ENCODE measurements around the gene CTRB1.
"Not testable (repeated sequence)": the region's sequence is repeated elsewhere in the genome, so short reads cannot be mapped to it uniquely, and the experiment has no call there.

The CTRB1 gene

DNA sequence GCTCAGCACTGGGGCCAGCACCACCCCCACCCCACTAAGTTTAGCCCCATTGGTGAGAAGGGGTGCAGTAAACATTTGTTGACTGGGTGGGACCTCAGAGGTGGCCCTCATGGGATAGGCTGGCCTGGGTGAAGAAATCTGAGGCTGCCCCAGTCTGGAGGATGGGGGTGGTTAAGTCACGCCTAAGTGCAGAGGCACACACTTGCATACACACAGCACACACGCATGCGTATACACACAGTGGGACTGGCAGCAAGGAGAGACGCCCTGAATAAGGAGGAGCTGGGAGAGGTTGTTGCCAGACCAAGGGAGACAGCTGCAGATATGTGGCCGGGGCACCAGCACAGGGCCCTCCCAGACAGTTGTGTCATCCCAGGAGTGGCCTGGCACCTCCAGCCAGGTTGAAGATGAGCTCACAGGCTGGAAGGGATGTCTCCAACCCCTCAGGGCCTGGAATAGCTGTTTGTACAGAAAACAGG, 35.6 kb downstream of the CTRB1 start:
- no peak for DNase-seq (ENCODE audit: low read depth)

DNA sequence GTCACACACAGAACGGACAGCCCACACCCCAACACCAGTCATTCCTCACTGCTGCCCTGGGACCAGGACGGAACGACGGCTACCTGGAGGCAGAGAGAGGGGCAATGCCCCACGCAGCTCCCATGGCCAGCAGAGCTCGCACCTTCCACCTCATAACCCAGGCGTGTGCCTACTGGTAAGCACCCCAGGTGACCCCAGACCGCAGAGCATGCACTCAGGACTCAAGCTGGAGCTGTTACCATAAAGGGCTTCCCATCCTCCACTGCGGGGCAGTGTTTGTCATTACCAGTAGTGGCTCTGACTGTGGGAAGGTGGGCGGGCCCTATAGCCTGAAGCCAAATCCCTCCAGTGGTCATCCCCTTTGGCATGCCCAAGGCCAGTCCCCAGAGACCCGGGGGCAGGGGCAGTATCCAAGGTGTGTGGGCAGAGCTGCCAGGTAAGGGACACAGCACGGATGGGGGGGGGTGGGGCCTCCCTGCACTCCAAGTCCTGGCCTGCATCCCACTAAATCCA, 37.3 kb downstream of the CTRB1 start:
- DNase-seq (ENCODE audit: low read depth) = no peak

DNA sequence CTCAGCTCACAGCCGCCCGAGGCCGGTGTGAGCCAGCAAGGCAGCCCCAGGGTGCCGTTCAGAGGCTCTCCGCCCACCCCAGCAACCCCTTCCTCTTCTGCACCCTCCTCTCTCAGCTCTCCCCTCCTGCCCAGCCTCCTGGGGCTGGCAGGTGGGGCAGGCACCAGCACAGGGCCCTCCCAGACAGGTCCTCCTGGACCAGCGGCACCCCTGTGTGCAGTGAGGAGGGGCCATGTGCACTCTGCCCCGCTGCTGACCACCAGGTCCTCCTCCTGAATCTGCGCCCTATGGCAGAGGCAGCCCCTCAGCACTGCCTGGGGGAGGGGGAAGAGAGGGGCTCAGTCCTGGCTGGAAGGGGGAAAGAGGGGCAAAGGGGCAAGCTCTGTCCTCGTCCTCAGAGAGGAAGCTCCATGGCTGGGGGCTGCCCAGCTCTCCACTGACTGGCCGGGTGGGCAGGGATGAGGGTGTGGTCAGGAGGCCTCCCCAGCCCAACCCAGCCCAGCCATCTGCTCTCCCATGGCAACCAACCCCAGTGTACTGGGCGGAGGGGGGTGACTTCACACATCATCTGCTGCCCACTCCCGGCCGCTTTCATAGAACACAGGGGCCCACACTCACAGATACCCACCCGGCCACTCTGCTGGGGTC, 38.0 kb downstream of the CTRB1 start:
- DNase-seq (ENCODE audit: low read depth) = no peak

DNA sequence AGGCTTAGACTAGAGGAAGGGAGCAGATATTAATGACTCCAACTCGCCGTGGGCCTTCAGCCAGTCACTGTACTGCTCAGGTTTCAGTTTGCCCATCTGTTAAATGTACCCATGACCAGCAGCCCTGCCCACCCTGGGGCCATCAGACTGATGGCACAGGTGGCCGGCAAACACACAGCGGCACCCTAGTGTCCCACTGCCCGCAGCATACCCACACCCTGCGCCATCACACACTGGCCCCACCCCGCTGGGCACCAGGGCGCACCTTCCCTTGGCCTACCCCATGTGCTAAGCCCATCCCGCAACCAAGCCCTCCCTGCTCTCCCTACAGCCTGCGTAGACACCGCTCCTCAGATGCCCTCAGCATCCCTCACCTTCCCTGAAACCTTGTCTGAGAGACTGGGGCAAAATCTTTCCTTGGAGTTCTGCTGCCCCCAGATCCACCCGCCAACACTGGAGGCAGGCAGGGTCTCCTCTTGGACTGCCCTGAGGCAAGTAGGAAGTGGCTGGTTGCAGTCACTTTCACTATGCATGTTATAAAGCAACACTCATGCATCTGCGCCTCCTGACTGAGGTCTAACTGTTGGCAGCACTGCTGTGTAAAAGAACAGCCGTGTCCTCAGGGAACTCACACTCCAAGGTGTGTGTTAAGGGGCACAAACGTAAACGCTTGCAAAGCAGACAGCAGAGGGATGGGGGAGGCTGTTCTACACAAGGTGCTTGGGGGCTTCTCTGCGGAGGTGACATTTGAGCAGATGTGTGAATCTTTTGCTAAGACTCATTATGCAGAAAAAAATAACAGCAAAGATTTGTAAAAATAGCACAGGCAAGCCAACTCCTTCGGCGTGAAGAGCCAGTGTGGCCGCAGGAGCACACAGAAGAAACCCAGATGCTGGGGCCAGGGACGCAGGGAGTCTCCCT, 39.4 kb downstream of the CTRB1 start:
- DNase-seq (ENCODE audit: low read depth) = no peak

DNA sequence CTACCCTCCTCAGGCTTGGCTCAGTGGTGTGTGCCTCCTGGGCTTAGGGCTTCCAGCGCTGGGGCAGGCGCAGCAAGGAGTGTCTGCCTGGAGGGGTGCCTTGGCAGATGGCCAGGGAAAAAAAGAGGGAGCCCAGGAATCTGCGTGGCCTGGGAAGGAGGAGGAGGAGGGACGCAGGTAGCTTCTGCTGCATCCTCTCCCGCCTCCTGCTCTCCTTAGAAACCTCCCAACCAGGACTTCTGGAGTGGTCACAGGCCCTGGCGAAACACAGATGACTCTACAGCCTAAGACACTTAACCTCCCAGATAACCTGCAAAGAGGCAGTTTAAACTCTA, 40.0 kb downstream of the CTRB1 start:
- no peak for DNase-seq (ENCODE audit: low read depth)

DNA sequence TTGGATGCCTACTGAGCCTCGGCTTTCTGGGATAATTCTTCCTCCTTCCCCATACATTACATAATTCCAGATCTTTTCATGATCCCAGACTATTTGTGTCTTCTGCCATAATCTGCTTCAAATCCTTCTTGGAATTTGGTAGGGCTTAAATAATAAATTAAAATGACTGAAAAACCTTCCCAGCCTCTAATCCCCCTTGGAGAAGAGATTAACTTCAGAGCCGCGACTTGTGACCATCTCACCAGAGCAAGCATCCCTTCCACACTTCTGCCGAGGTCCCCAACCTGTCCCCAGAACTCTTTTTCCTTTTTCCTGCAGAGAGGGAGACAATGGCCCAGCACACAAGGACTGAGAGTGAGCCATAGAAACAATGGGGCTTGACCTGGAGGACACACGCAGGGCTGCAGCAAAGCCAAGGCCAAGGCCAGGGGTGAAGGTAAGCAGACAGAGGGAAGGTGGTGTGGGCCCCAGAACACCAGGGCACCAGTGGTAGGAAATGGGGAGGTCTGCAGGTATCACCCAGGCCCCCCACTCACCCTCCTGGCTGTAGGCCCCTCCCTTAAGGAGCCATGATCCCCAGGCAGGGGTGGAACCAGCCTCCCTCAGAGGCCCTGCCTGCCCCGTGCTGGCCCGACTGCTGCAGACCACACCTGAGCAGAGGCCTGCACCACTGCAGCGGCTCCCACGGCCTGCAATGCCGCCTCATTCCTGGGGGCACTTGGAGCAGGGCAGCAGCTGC, 42.2 kb downstream of the CTRB1 start:
- no peak for DNase-seq (ENCODE audit: low read depth)

DNA sequence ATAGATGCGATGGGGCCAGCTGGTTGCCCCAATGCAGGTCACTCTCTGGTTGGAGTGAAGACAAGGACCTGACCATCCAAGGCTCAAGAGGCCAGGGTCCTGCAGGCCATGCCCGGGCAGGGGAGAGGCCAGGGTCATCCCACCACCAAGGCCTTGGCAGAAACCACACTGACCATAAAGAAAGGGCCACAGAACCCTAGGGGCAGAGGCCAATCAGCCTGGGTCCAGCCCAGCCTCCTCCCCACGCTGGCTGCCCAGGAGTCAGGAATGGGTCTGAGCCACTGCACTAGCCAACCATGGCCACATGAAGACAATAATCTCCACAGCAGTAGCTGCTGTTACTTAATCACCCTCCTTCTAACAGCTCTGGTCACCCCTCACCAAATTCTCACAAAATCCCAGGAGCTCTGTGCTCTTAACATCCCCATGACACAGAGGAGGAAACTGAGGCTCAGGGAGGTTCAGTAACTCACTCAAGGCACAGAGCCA, 42.8 kb downstream of the CTRB1 start:
- DNase-seq (ENCODE audit: low read depth) = no peak

DNA sequence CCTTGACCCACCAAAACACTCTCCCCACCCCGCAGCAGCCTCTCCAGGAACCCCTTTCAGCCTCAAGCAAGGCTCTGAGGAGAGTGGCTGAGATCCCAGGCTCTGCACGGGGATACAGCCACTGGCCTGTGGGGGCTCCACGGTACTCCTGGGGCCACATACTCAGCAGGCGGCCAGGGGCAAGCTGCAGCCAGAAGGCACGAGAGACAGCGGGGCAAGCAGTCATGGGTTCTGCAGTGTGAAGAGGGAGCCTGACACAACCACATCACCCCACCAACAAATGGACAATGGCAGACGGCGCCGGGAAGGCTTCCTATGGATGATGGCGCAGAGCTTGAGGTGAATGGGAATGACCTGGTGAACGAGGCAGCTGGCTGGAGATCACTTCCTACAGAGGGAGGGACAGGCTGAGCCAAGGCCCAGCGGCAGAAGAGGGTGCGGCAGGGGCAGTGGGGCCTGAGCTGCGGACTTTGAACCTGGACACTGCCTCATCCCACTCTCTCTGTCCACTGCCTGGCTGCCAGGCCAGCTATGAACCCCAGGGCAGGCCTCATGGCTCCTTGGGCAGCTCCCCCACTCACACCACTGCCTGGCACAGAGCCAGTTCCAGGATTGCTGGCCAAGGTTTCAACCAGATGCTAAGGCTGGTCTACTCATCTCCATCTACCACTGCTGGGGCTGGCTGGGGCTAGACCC, 43.5 kb downstream of the CTRB1 start:
- DNase-seq (ENCODE audit: low read depth) = no peak

DNA sequence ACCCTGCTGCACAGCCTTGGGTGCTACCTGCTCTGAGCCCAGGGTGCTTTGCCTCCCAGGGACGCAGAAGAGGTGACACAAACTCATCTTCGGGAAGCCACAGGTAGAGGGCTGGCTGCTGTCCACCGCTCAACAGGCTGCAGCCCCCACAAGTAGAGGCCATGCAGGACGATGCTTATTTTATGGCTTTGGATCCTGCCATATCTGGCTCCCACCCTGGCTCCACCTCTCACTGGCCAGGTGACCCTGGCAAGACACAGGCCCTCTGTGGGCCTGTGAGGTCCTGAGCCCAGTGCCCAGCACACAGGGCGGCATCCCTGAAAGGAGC, 44.0 kb downstream of the CTRB1 start:
- no peak for DNase-seq (ENCODE audit: low read depth)

DNA sequence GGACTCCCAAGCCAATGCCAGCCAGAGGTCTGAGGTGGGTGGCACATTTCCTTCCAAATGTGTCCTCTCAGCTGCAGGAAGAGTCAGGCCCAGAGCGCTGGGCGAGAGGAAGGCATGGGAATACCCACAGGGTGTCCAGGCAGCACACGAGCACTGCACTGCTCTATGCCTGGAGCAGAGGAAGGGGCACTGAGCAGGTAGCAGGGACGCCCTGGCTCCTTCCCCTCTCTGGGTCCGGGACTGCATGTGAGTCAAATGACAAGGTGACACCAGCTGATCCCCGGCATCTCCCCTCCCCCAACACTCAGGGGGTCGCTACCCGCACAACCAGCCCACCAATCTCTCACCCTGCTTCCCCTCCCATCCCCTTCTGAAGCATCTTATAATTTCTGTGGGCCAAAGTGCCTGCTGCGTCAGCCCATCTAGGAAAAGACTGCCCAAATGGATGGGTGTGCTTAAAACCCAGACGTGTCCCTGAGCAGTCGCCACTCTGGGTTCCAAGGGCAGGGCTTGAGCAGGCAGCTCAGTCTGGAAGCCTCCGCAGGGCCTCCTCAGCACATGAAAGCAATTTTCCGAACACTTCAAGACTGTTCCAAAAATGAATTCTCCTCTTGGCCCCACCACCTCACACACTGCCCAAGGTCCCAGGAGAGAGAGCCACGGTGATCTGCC, 44.6 kb downstream of the CTRB1 start:
- DNase-seq (ENCODE audit: low read depth) = no peak

DNA sequence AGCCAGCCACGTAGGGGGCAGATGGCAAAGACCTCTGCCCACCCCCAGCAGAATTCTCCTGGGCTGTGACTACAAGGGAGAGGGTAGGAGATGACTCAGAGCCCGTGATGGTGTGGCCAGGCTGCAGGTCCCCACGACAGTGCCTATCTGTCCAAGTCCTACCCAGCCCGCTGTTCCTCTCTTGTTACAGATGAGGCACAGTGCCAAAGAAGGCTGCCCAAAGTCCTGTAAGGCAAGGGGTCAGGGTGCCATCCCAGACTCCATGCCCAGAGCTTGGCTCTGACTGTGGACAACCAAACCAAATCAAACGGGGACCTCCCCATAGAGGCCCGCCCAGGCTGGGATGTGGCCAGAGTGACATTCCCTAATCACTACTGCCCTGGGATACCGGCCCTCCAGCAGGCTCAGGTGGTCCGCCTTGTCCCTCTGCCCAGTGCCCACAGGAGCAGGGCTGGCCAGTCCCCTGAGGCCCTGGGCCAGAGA, 45.2 kb downstream of the CTRB1 start:
- no peak for DNase-seq (ENCODE audit: low read depth)

DNA sequence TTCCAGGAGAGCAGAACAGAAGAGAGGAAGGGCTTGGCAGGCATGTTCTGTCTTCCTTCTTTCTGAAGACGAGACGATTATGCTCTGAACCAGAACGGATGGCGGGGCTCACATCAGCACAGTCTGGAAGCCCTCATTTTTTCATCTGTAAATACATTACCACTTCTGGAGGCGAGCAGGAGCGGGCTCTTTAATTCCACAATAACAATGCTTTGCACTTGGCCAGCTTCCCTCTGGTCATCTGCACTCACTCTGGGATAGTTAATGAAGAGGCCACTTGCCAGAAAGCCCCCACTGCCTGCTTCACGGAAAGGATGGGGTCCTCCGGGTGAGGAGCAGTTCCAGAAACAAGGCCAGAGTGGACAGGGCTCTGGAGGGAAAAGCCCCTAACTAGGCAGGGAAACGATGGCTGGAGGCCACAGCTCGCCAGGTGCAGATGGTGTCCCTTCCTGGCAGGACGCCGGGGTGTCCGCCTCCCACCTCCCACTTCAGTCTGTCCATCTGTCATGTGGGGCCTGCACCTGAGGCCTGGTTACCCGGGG, 45.7 kb downstream of the CTRB1 start:
- no peak for DNase-seq (ENCODE audit: low read depth)

DNA sequence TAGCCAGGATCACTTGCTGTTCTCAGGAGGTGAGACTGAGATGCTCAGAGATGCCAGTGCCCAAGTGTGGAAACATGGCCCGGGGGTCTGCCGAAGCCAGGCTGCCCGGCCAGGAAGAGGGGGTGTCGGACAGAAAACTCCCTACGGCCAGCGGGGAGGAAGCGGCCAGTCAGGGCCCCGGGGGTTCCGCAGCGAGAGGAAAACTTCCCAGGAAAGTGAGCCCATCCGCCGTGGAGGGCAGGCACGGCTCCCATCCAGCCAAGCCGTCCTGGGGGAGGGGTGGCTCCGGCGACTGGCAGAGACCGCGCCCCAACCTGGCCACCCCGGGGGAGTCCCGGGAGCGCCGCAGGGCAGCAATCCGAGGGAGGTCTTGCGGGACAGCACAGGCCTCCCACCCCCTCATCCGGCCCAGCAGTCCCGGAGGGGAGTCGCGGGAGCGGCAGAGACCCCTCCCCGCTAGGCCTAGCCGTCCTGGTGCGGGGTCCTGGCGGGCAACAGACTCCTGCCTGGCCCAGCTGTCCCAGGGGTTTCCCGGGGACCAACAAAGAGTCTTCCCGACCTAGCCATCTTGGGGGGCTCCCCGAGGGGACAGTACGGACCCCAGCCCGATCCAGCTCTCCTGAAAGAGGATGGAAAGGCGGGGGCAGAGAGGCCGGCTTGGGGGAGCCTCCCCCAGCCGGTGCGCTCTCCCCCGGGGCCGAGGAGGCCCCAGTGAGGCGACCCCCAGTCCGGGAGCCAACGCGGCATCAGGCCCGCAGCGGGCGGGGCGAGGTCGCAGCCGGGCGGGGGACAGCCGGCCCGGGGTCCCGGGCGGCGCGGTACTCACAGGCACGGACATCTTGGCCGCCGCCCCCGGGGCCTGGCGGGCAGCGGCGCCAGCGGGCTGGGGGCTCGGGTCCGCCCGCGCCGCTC, 46.5 kb downstream of the CTRB1 start:
- no peak for DNase-seq (ENCODE audit: low read depth)

DNA sequence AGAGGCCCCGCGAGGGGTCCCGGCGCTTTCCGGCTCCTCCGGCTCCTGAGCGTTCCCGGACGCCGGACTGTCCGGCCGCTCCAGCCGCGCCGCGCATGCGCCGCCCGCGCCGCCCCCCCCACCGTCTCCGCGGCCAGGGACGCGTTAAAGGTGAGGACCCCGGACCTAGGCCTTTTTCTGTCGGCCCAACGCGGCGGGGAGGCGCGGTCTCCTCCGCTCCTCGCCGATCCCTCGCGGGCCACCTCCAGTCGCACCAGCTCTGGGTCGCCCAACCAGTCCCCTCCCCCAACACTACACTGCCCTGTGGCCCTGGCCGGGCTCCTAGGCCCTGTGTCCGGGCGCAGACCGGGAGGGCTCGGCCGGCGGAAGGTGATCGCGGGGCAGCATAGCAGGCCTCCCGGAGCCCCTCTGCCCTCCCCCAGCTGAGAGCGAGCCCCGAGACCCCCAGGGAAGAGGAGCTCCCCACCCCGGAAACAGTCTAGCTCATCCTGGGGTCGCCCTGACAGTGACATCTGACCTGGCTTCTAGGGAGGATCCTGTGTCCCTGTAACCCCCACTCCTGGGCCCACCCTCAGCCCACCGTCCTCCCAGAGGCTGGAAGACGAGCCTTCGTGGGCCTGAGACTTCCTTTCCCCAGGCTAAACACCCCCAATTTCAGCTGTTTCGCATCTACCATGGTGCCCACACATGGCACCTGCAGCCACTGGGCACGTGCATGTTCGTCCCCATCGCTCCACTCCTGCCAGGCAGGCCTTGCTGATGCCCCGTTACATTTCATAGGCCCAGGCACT, 47.3 kb downstream of the CTRB1 start:
- DNase-seq (ENCODE audit: low read depth) = no peak

DNA sequence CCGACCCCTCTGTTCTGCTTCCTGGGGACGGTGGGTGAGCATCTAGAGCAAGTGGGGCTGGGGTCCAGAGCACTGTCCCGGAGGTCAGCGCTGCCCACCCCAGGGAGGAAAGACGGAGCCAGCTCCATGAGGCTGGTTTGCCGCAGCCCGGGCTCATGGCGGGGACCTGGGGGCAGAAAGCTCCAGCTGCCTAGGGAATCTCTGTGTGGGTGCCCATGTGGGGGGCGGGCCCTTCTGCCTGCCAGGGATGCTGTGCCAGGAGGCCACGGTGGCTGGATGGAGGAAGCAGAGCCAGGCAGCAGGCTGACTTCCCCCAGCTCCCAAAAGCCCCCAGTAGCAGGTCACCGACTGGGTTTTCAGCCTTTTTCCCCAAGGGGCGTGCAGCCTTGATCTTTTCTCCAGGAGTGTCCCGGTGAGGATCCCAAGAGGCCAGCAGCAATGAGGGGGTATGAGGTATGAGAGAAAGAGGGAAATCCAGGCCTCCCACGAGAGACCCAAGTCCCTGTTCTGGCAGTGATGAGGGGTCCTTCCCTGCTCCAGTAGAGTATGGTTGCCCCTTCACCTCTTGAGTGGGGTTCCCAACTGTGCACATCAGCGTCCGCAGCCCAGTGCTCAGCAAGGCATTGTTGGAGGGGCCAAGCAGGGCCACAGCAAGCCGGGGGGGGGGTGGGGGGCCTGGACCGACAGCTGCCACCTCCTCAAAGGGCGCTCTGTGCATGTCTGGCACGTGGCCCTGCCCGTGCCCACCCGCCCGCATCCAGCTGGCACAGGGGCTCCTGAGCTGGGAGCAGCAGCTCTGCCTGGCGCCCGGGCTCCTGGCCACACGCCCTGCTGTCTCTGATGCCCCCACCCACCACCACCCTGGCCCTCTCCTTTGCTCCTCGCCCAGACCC, 48.2 kb downstream of the CTRB1 start:
- no peak for DNase-seq (ENCODE audit: low read depth)

DNA sequence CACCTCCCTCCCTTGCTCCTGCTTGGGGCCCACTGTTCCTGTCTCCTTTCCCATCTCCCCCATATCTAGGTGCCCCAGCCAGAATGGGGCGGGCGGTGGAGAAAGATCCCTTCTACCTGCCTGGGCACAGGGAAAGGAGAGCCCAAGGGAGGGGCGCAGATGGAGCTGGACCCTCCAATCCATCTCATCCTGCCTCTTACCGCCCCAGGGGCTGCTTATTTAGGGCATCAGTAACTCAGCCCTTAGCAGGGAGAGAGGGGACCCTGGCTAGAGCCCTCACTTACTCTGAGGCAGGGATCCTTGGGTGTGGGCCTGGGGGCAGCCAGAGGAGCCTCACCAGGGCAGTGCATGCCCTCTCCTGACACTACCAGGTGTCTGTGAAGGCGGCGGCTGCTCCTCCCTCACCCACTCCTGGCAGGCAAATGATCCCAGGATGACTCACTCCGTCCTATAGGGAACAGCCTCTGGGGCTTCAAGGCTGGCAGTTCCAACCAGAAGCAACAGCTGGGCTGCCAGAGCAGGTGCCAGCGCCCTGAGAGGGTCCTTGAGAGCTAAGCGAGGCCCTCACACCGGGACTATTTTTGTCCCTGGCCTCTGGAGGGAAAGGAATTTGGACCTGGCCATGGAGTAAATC, 49.0 kb downstream of the CTRB1 start:
- no peak for DNase-seq (ENCODE audit: low read depth)

DNA sequence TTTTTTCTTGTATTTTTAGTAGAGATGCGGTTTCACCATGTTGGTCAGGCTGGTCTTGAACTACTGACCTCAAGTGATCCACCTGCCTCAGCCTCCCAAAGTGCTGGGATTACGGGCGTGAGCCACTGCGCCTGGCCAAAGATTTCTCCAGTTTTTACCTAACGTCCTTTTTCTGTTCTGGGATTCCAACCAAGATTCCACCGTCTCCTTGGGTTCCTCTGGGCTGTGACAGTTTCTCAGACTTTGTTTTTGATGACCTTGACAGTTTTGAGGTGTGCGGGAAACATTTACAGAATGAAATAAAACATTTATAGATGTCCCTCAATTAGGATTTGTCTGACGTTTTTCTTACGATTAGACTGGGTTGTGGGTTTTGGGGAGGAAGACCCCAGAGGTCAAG, 50.6 kb downstream of the CTRB1 start:
- not testable (repeated sequence) for DNase-seq (ENCODE audit: low read depth)

Data from stromal cell of bone marrow (primary cell).